GM23338 (cell line): ENCODE data around the gene CDH15. TPM values are rescaled to one million over a fixed set of nuclear protein-coding genes. Genes with fewer than 3 reads are reported as not detected.
A peak's percentile ranks its signal among the peaks of the same experiment; 100 is the strongest.

Experiments
- ATAC-seq: fragments of 200-7000 bp; cut with Tn5 transposase; 3 replicates; pipeline ENCODE4 v1.9.1; 2020
- DNase-seq: peaks from one replicate; pipeline ENCODE4 v3.0.0-alpha.2; 2015; ENCODE audit warnings: low spot score
- H2AFZ ChIP-seq: fragments of 200-600 bp; sonication (generic); 2 replicates; pipeline ENCODE4 v1.8.0; 2016; ENCODE audit warnings: antibody characterized with exemption, mild to moderate bottlenecking, moderate library complexity
- H3F3A ChIP-seq: fragments of 200-600 bp; sonication (generic); replicated peaks from 2 replicates; pipeline ENCODE4 v1.8.0; 2017; ENCODE audit warnings: antibody characterized with exemption, mixed run types, low read depth
- H3K27ac ChIP-seq: fragments of 200-600 bp; sonication (generic); 2 replicates; pipeline ENCODE4 v1.6.1; 2016; ENCODE audit warnings: low read depth
- H3K27me3 ChIP-seq: fragments of 200-600 bp; sonication (generic); 2 replicates; pipeline ENCODE4 v1.8.0; 2016; ENCODE audit warnings: mild to moderate bottlenecking, mixed run types, moderate library complexity; ENCODE audit not compliant: insufficient read depth
- H3K36me3 ChIP-seq: fragments of 200-600 bp; sonication (generic); 2 replicates; pipeline ENCODE4 v1.8.0; 2016; ENCODE audit warnings: mild to moderate bottlenecking; ENCODE audit not compliant: insufficient read depth
- H3K4me1 ChIP-seq: fragments of 200-600 bp; sonication (generic); 2 replicates; pipeline ENCODE4 v1.8.0; 2016; ENCODE audit warnings: mild to moderate bottlenecking, moderate library complexity; ENCODE audit not compliant: insufficient read depth
- H3K4me2 ChIP-seq: fragments of 200-600 bp; sonication (generic); 2 replicates; pipeline ENCODE4 v1.7.1; 2017; ENCODE audit warnings: mixed run types
- H3K4me3 ChIP-seq: fragments of 200-600 bp; sonication (generic); 2 replicates; pipeline ENCODE4 v1.6.1; 2016; ENCODE audit warnings: mixed run types
- H3K79me2 ChIP-seq: fragments of 200-600 bp; sonication (generic); replicated peaks from 2 replicates; pipeline ENCODE4 v1.8.0; 2017; ENCODE audit warnings: mild to moderate bottlenecking; ENCODE audit not compliant: insufficient read depth
- H3K9me2 ChIP-seq: fragments of 200-600 bp; sonication (generic); 2 replicates; pipeline ENCODE4 v1.8.0; 2017; ENCODE audit not compliant: insufficient read depth
- H4K20me1 ChIP-seq: fragments of 200-600 bp; sonication (generic); replicated peaks from 2 replicates; pipeline ENCODE4 v1.8.0; 2017; ENCODE audit warnings: mild to moderate bottlenecking; ENCODE audit not compliant: insufficient read depth
- H3K27ac Mint-ChIP-seq: 2 replicates; pipeline ENCODE4 v1.8.0; 2020; ENCODE audit warnings: inconsistent platforms, mild to moderate bottlenecking, moderate library complexity, mixed read lengths
- H3K27me3 Mint-ChIP-seq: 3 replicates; pipeline ENCODE4 v1.8.0; 2022; ENCODE audit warnings: low read depth, mild to moderate bottlenecking, moderate library complexity, mixed read lengths, inconsistent platforms; ENCODE audit not compliant: insufficient read depth, poor library complexity
- H3K36me3 Mint-ChIP-seq: 3 replicates; pipeline ENCODE4 v1.8.0; 2021; ENCODE audit warnings: low read depth, mild to moderate bottlenecking, inconsistent platforms, moderate library complexity, mixed read lengths
- H3K4me1 Mint-ChIP-seq: 3 replicates; pipeline ENCODE4 v1.8.0; 2020; ENCODE audit warnings: mild to moderate bottlenecking, inconsistent platforms, mixed read lengths
- H3K4me3 Mint-ChIP-seq: 3 replicates; pipeline ENCODE4 v1.8.0; 2021; ENCODE audit warnings: moderate library complexity, mild to moderate bottlenecking, inconsistent platforms, mixed read lengths
- H3K9me3 Mint-ChIP-seq: 3 replicates; pipeline ENCODE4 v1.8.0; 2020; ENCODE audit warnings: moderate library complexity, mild to moderate bottlenecking, inconsistent platforms, mixed read lengths
- CREB1 ChIP-seq: fragments of 250-450 bp; sonication (Bioruptor Pico); IDR thresholded peaks from 2 replicates; pipeline ENCODE4 v1.5.0; 2020; ENCODE audit warnings: low read depth, mild to moderate bottlenecking, moderate library complexity
- CTCF ChIP-seq, 2 experiments: fragments of 200-600 bp in 1 of 2; sonication (generic) in 1 of 2; conservative IDR thresholded peaks; 2 replicates each; pipeline versions ENCODE4 v1.5.1 to v1.6.1; 2016 to 2017; ENCODE audit warnings: antibody characterized with exemption in 2 of 2, low read depth in 2 of 2, mild to moderate bottlenecking in 2 of 2, moderate library complexity in 1 of 2
- ETS1 ChIP-seq: IDR thresholded peaks from 2 replicates; pipeline ENCODE4 v1.6.1; 2016; ENCODE audit warnings: antibody characterized with exemption
- EZH2 ChIP-seq: fragments of 200-600 bp; sonication (generic); IDR thresholded peaks from one replicate; pipeline ENCODE4 v1.8.0; 2017; ENCODE audit warnings: antibody characterized with exemption, mild to moderate bottlenecking, low read depth; ENCODE audit not compliant: unreplicated experiment
- EZH2phosphoT487 ChIP-seq: fragments of 200-600 bp; sonication (generic); IDR thresholded peaks from one replicate; pipeline ENCODE4 v1.8.1; 2018; ENCODE audit warnings: antibody characterized with exemption; ENCODE audit not compliant: unreplicated experiment
- JUNB ChIP-seq: IDR thresholded peaks from one replicate; pipeline ENCODE4 v1.6.1; 2016; ENCODE audit warnings: antibody characterized with exemption; ENCODE audit not compliant: unreplicated experiment
- NANOG ChIP-seq: IDR thresholded peaks from 2 replicates; pipeline ENCODE4 v1.6.1; 2016; ENCODE audit warnings: antibody characterized with exemption, borderline replicate concordance
- POLR2AphosphoS5 ChIP-seq: IDR thresholded peaks from 2 replicates; pipeline ENCODE4 v1.6.1; 2016; ENCODE audit warnings: antibody characterized with exemption, low read depth
- REST ChIP-seq: IDR thresholded peaks from one replicate; pipeline ENCODE4 v1.6.1; 2018; ENCODE audit warnings: antibody characterized with exemption; ENCODE audit not compliant: unreplicated experiment
- STAT1 ChIP-seq: IDR thresholded peaks from one replicate; pipeline ENCODE4 v1.6.1; 2016; ENCODE audit warnings: antibody characterized with exemption; ENCODE audit not compliant: unreplicated experiment
- ZNF114 ChIP-seq: fragments of 250-450 bp; sonication (Bioruptor Pico); IDR thresholded peaks from 2 replicates; pipeline ENCODE4 v1.5.0; 2020; ENCODE audit warnings: mild to moderate bottlenecking, moderate library complexity
- ZNF331 ChIP-seq: fragments of 250-450 bp; sonication (Bioruptor Pico); IDR thresholded peaks from 2 replicates; pipeline ENCODE4 v1.5.0; 2020; ENCODE audit warnings: low read depth, mild to moderate bottlenecking, moderate library complexity
- ZNF462 ChIP-seq: fragments of 250-450 bp; sonication (Bioruptor Pico); IDR thresholded peaks from 2 replicates; pipeline ENCODE4 v1.5.0; 2020; ENCODE audit warnings: mild to moderate bottlenecking, moderate library complexity
- polyA plus RNA-seq: library from polyadenylated mRNA; unstranded; fragments of >200 nt; fragmentation: Nextera tagmentation; extraction: Ambion mirVana; gene quantifications from 2 replicates; pipeline ENCODE4 v1.2.1, GENCODE V29; 2016
- total RNA-seq: library from RNA; depleted of rRNA; stranded (reverse); fragments of >200 nt; shearing (Covaris generic); gene quantifications from 2 replicates; pipeline ENCODE4 v1.2.3, GENCODE V29; 2014

CDH15 gene
- total and polyA plus RNA-seq, 2 experiments from 2014 or later, result 0.61 to 1.0 TPM

- Histone ChIP-seq H3K36me3 (no peaks in the 10 kb centered on the region), H3K27me3 (no peaks in the 10 kb centered on the region), H3K27ac (no peak overlapping the region), H3K4me3 (no peak overlapping the region), H3K9me2 (no peaks in the 10 kb centered on the region), H4K20me1 (no peaks in the 10 kb centered on the region; the same call in 1 of the 2 replicates), H3K79me2 (no peaks in the 10 kb centered on the region), H2AFZ (no peak overlapping the region), H3K4me2 (no peak overlapping the region), H3K4me1 (no peaks in the 10 kb centered on the region), H3F3A (no peaks in the 10 kb centered on the region)
- ATAC-seq (peak; percentile 43), DNase-seq (peak; percentile 22)
- Mint-ChIP-seq H3K27ac (peak overlapping the region; percentile 70; the same call in 1 of the 2 replicates), H3K4me3 (no peak overlapping the region), H3K27me3 (no peaks in the 10 kb centered on the region), H3K4me1 (peaks cover 19% of the 10 kb centered on the region), H3K9me3 (no peaks in the 10 kb centered on the region), H3K36me3 (peaks cover 42% of the 10 kb centered on the region)
- TF ChIP-seq POLR2AphosphoS5, result no peak
- no peak for TF ChIP-seq ETS1
- TF ChIP-seq ZNF462, result no peak
- TF ChIP-seq EZH2, result no peak
- TF ChIP-seq CREB1, result no peak
- no peak for TF ChIP-seq ZNF114
- no peak for TF ChIP-seq EZH2phosphoT487
- TF ChIP-seq REST, result no peak
- TF ChIP-seq JUNB, result no peak
- TF ChIP-seq CTCF (conservative IDR thresholded peaks at IDR 0.05; ENCODE audit: low read depth in 2 of 2), result no peak
- no peak for TF ChIP-seq NANOG
- TF ChIP-seq STAT1, result no peak
- TF ChIP-seq ZNF331, result no peak
Observed at GRCh38 chr16:89122322-89122851, 49.2 kb upstream of the CDH15 start.
